Measurements from ENCODE around the gene PIANP. TPM values are rescaled to one million over a fixed set of nuclear protein-coding genes. Genes with fewer than 3 reads are reported as not detected.

PIANP gene
- total and polyA plus RNA-seq, 10 of the 15 experiments (the other 5 are each of a cell fraction or from before 2014, with no cell fraction given), result 0.08 to 0.12 (median 0.08) TPM; not detected in 7

GRCh38 chr12:6688543-6688998 is 12.0 kb downstream of the PIANP start:
- in situ Hi-C loops (cut with MboI), result no loop called here
- Histone ChIP-seq H3K9me3 (replicated peaks; ENCODE audit: control insufficient read depth, insufficient read depth, low read length) (no peaks in the 10 kb centered on the region), H3K4me2 (ENCODE audit: control insufficient read depth, insufficient read depth) (peak overlapping the region; percentile 99), H3K9ac (ENCODE audit: control insufficient read depth, insufficient read depth, low read length) (peak overlapping the region; percentile 98), H3K27me3 (replicated peaks in 1 of 2; ENCODE audit: control insufficient read depth in 2 of 2, insufficient read depth in 2 of 2, low read length in 1 of 2) (no peaks in the 10 kb centered on the region), H3K36me3 (ENCODE audit: control insufficient read depth in 2 of 2, insufficient read depth in 2 of 2, low read length in 1 of 2) (no peaks in the 10 kb centered on the region), H3K4me1 (ENCODE audit: control insufficient read depth, insufficient read depth, low read length) (peaks cover 10% of the 10 kb centered on the region; the same call in 1 of the 2 replicates), H3K27ac (ENCODE audit: control insufficient read depth, insufficient read depth) (peak overlapping the region; percentile 97), H3K4me3 (peak overlapping the region; percentile 80), H2AFZ (ENCODE audit: control insufficient read depth, low read depth, low read length) (peak overlapping the region; percentile 77), H3K79me2 (ENCODE audit: control insufficient read depth, insufficient read depth, low read length) (peaks cover 63% of the 10 kb centered on the region), H4K20me1 (ENCODE audit: control insufficient read depth, insufficient read depth) (no peaks in the 10 kb centered on the region)
- peak; percentile 40 for ATAC-seq
- WGBS (ENCODE audit: insufficient coverage, insufficient replicate concordance, low lambda C conversion rate, missing lambda C conversion rate), result 0% methylated on average over 10 of the region's 13 CpGs
- peak; percentile 48 for DNase-seq (ENCODE audit: low read depth, low spot score)
- ChIA-PET SMC1A (ENCODE audit: uncharacterized antibody, unreplicated experiment) (interaction anchor here (0.8 to 3.7 kb wide), 12 partner anchors 14 to 194 kb away, joined by 3 to 31 read pairs (median 4); partner anchors contain the start of genes CDCA3, COPS7A, LPAR5 and MLF2), RAD21 (ENCODE audit: unreplicated experiment) (interaction anchor here (0.7 to 2.1 kb wide), 15 partner anchors 9 to 265 kb away, joined by 3 to 45 read pairs (median 5); partner anchors contain the start of genes COPS7A and MLF2), CTCF (interaction anchor here (1.2 to 2.5 kb wide), 8 partner anchors 8 to 264 kb away, joined by 3 to 15 read pairs (median 6); partner anchors contain the start of genes COPS7A, MLF2 and PTMS), POLR2A (interaction anchor here (0.6 to 2.2 kb wide), 21 partner anchors 9 to 196 kb away, joined by 3 to 53 read pairs (median 6); partner anchors contain the start of genes CDCA3, COPS7A, LPAR5 and MLF2)
- TSS peak; percentile 66 for BruUV-seq (replicated peaks)
- no peak for FAIRE-seq
- intact Hi-C loops (cut with micrococcal nuclease; ENCODE audit: unreplicated experiment), result loop anchor here (2.0 to 5.0 kb wide), 4 partner anchors 62 to 164 kb away; partner anchors contain the start of genes CDCA3, NOP2 and USP5
- TF ChIP-seq FOXM1 (IDR thresholded peaks at IDR 0.05; ENCODE audit: low read depth, low read length) (no peak), MEF2B (IDR thresholded peaks at IDR 0.05; ENCODE audit: partially characterized antibody, poor library complexity, severe bottlenecking) (peak; percentile 13), LARP7 (IDR thresholded peaks at IDR 0.05) (no peak; the same call in 1 of the 2 replicates), ZNF592 (IDR thresholded peaks at IDR 0.05) (no peak), ZNF207 (IDR thresholded peaks at IDR 0.05; ENCODE audit: borderline replicate concordance) (no peak), ZNF622 (IDR thresholded peaks at IDR 0.05) (no peak), SUPT20H (IDR thresholded peaks at IDR 0.05; ENCODE audit: borderline replicate concordance, control insufficient read depth, low read depth, low read length) (no peak), TAF1 (IDR thresholded peaks at IDR 0.05; ENCODE audit: borderline replicate concordance, low read depth, low read length) (peak; percentile 70; the same call in 1 of the 2 replicates), ZBTB11 (CRISPR knock-in tag; IDR thresholded peaks at IDR 0.05) (no peak), TARDBP (IDR thresholded peaks at IDR 0.05; ENCODE audit: borderline replicate concordance) (0 out of 2 replicates have a peak, but pooled peaks have one; percentile 65)
